Liver (tissue), 9 donors: ENCODE measurements around the gene ABHD12. TPM values are rescaled to one million over a fixed set of nuclear protein-coding genes. Genes with fewer than 3 reads are reported as not detected.

Source experiments
- DNase-seq: peaks from one replicate; pipeline ENCODE4 v3.0.0-alpha.2; 2017; ENCODE audit warnings: low spot score
- H3K27ac ChIP-seq, 2 donors: one replicate each; pipeline ENCODE4 v1.7.0; 2013; ENCODE audit warnings: inconsistent platforms in 2 of 2, low read length in 2 of 2, control low read depth in 1 of 2, low read depth in 1 of 2, mild to moderate bottlenecking in 1 of 2
- H3K27me3 ChIP-seq, 4 donors: one replicate each; pipeline versions ENCODE4 v1.6.1 to v1.7.0; 2013; ENCODE audit warnings: low read length in 3 of 4, inconsistent platforms in 1 of 4, mild to moderate bottlenecking in 1 of 4, moderate library complexity in 1 of 4; ENCODE audit not compliant: control insufficient read depth in 4 of 4, insufficient read depth in 4 of 4
- H3K36me3 ChIP-seq, 4 donors: one replicate each; pipeline versions ENCODE4 v1.6.1 to v1.7.0; 2013; ENCODE audit warnings: low read length in 3 of 4, mild to moderate bottlenecking in 3 of 4, low read depth in 1 of 4, moderate library complexity in 1 of 4; ENCODE audit not compliant: control insufficient read depth in 4 of 4, insufficient read depth in 3 of 4
- H3K4me1 ChIP-seq, 4 donors: one replicate each; pipeline versions ENCODE4 v1.6.1 to v1.7.0; 2013; ENCODE audit warnings: low read length in 3 of 4, mild to moderate bottlenecking in 3 of 4, moderate library complexity in 1 of 4; ENCODE audit not compliant: control insufficient read depth in 4 of 4, insufficient read depth in 4 of 4
- H3K4me3 ChIP-seq, 3 donors: one replicate each; pipeline versions ENCODE4 v1.6.1 to v1.7.0; 2013; ENCODE audit warnings: low read length in 3 of 3, control low read depth in 1 of 3, low read depth in 1 of 3, mild to moderate bottlenecking in 1 of 3
- H3K9ac ChIP-seq, 2 donors: one replicate each; pipeline ENCODE4 v1.7.0; 2013; ENCODE audit warnings: low read length in 2 of 2, mild to moderate bottlenecking in 2 of 2, moderate library complexity in 2 of 2, control low read depth in 1 of 2, low read depth in 1 of 2
- H3K9me3 ChIP-seq, 4 donors: one replicate each; pipeline versions ENCODE4 v1.6.1 to v1.7.0; 2013; ENCODE audit warnings: low read length in 3 of 4; ENCODE audit not compliant: control insufficient read depth in 4 of 4
- EGR1 ChIP-seq, 2 donors: IDR thresholded peaks; 2 replicates each; pipeline ENCODE4 v1.6.1; 2016 to 2018; ENCODE audit warnings: antibody characterized with exemption in 2 of 2, low read depth in 2 of 2
- FOXA1 ChIP-seq: IDR thresholded peaks from 2 replicates; pipeline ENCODE4 v1.6.1; 2016; ENCODE audit warnings: antibody characterized with exemption
- FOXA2 ChIP-seq: IDR thresholded peaks from 2 replicates; pipeline ENCODE4 v1.6.1; 2016; ENCODE audit warnings: antibody characterized with exemption
- HNF4A ChIP-seq, 2 donors: conservative IDR thresholded peaks; 2 replicates each; pipeline ENCODE4 v1.6.1; 2016; ENCODE audit warnings: antibody characterized with exemption in 2 of 2, mild to moderate bottlenecking in 2 of 2
- NR2F2 ChIP-seq: IDR thresholded peaks from 2 replicates; pipeline ENCODE4 v1.6.1; 2016; ENCODE audit warnings: antibody characterized with exemption
- RXRA ChIP-seq, 2 donors: IDR thresholded peaks; 2 replicates each; pipeline ENCODE4 v1.6.1; 2017 to 2018; ENCODE audit warnings: antibody characterized with exemption in 2 of 2, mild to moderate bottlenecking in 1 of 2
- TAF1 ChIP-seq: conservative IDR thresholded peaks from 2 replicates; pipeline ENCODE4 v1.6.1; 2016; ENCODE audit warnings: antibody characterized with exemption, mild to moderate bottlenecking
- YY1 ChIP-seq: IDR thresholded peaks from 2 replicates; pipeline ENCODE4 v1.6.1; 2016; ENCODE audit warnings: antibody characterized with exemption, mild to moderate bottlenecking
- WGBS: extraction: QIAGEN DNeasy Blood & Tissue Kit; methylation state at CpG from one replicate; pipeline ENCODE4 v1.1.7; 2013; 5-methylcytosine and 5-hydroxymethylcytosine counted together
- polyA plus RNA-seq, 2 donors: library from polyadenylated mRNA; stranded (reverse) in 1 of 2; unstranded in 1 of 2; fragments of 200-250 nt in 1 of 2; fragments of >200 nt in 1 of 2; fragmentation: Nextera tagmentation in 1 of 2; extraction: Ambion mirVana in 1 of 2; gene quantifications; one replicate each; pipeline versions ENCODE4 v1.2.1 to v1.2.3, GENCODE V29; 2013 to 2015
- total RNA-seq, 2 donors: library from RNA; depleted of rRNA; stranded (reverse); fragments of >200 nt; gene quantifications; one replicate each; pipeline ENCODE4 v1.2.3, GENCODE V29; 2014
- TF ChIP-seq, protein P1 (sequence below): fragments of 150-350 bp; IDR thresholded peaks from 2 replicates; pipeline ENCODE4 v1.5.1; 2017; ENCODE audit warnings: improper control_type of control experiment, low read depth, low read length; ENCODE audit not compliant: missing input control
- TF ChIP-seq, protein P2 (sequence below): IDR thresholded peaks from 2 replicates; pipeline ENCODE4 v1.6.1; 2016; ENCODE audit warnings: antibody characterized with exemption
- TF ChIP-seq, protein P3 (sequence below): IDR thresholded peaks from 2 replicates; pipeline ENCODE4 v1.6.1; 2016; ENCODE audit warnings: antibody characterized with exemption
- donor health status: healthy.
- donor health status: healthy.
- donor health status: healthy.
- donor health status: healthy.
- donor health status: healthy.

Gene ABHD12
- total and polyA plus RNA-seq, 4 donors: 11.1 to 15.4 (median 12.9) TPM

DNA sequence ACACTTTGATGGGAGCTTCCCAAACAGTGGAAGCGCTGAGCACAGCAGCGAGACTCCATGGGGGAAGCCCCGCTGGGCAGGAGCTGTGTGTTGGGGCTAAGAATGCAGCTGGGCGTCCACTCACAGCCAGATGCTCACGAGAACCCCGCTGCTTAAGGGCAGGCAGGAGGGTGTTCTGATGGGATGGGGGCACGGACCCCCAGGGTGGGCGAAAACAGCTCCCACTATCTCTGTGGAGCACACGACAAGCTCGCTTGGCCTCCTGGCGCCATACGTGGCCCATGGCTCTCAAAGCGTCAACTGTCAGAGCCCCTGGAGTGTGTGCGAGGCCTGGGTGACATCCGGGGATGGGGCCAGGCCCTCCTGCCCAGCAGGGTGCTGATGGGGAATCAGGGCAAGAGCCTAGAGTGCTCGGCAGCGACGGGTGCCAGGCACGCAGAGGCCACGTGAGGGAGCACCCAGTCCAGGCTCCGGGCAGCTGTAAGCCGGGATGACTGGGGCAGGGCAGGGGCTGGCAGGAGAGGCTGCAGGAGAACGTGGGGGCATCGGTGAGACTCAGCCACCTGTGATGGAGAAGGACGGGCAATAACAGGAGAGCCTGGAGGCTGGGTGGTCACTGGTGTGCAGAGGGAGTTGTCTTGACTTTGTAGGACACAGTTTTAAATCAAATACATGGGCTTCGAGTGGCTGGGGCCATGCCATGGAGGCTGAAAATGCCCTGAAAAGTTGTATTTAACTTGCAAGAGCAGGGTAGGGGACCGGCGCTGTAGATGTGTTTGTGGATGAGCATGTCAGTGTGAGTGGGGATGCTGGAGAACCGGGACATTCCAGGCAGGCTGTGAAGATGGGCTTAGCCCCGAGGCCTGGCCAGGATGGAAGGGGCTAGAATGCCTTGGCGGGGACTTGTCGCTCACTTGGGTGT, 115.5 kb downstream of the ABHD12 start:
- H3K4me1 ChIP-seq: peaks cover 0 to 5% (median 2%) of the 10 kb centered on the region in 4 donors
- peaks cover 0 to 26% (median 5%) of the 10 kb centered on the region in 4 donors for H3K36me3 ChIP-seq
- TF ChIP-seq EGR1 (IDR thresholded peaks at IDR 0.05; ENCODE audit: low read depth in 2 of 2): no peak
- no peak for TF ChIP-seq FOXA2
- TF ChIP-seq YY1: no peak
- no peak for TF ChIP-seq HNF4A (conservative IDR thresholded peaks at IDR 0.05)
- no peak for DNase-seq
- no peaks in the 10 kb centered on the region for H3K27me3 ChIP-seq
- WGBS: 96% methylated on average over 32 of the region's 32 CpGs
- no peak overlapping the region for H3K27ac ChIP-seq
- H3K9me3 ChIP-seq: no peaks in the 10 kb centered on the region
- no peak overlapping the region for H3K4me3 ChIP-seq
- H3K9ac ChIP-seq: no peak overlapping the region

DNA sequence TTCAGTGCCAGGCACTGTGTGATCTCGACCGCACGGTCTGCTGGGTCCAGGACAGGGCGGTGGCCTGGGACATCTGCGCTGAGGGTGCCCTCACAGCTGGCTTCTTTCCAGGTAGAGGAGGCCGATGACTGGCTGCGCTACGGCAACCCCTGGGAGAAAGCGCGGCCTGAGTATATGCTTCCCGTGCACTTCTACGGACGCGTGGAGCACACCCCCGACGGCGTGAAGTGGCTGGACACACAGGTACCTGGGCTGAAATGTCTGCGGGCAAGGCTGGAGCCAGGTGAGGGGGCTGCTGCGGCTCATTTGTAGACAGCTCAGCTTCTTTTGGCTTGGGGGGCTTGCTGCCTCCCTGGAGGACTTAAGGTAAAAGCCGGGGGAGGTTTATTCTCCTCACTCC, 116.2 kb downstream of the ABHD12 start:
- H3K4me3 ChIP-seq: no peak overlapping the region
- peaks cover 0 to 29% (median 5%) of the 10 kb centered on the region in 4 donors for H3K36me3 ChIP-seq
- TF ChIP-seq FOXA2 (no peak), HNF4A (conservative IDR thresholded peaks at IDR 0.05) (no peak), NR2F2 (no peak), TAF1 (no peak), RXRA (IDR thresholded peaks at IDR 0.05) (no peak), FOXA1 (no peak)
- TF ChIP-seq, protein P1, sequence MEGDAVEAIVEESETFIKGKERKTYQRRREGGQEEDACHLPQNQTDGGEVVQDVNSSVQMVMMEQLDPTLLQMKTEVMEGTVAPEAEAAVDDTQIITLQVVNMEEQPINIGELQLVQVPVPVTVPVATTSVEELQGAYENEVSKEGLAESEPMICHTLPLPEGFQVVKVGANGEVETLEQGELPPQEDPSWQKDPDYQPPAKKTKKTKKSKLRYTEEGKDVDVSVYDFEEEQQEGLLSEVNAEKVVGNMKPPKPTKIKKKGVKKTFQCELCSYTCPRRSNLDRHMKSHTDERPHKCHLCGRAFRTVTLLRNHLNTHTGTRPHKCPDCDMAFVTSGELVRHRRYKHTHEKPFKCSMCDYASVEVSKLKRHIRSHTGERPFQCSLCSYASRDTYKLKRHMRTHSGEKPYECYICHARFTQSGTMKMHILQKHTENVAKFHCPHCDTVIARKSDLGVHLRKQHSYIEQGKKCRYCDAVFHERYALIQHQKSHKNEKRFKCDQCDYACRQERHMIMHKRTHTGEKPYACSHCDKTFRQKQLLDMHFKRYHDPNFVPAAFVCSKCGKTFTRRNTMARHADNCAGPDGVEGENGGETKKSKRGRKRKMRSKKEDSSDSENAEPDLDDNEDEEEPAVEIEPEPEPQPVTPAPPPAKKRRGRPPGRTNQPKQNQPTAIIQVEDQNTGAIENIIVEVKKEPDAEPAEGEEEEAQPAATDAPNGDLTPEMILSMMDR: no peak
- TF ChIP-seq, protein P2, sequence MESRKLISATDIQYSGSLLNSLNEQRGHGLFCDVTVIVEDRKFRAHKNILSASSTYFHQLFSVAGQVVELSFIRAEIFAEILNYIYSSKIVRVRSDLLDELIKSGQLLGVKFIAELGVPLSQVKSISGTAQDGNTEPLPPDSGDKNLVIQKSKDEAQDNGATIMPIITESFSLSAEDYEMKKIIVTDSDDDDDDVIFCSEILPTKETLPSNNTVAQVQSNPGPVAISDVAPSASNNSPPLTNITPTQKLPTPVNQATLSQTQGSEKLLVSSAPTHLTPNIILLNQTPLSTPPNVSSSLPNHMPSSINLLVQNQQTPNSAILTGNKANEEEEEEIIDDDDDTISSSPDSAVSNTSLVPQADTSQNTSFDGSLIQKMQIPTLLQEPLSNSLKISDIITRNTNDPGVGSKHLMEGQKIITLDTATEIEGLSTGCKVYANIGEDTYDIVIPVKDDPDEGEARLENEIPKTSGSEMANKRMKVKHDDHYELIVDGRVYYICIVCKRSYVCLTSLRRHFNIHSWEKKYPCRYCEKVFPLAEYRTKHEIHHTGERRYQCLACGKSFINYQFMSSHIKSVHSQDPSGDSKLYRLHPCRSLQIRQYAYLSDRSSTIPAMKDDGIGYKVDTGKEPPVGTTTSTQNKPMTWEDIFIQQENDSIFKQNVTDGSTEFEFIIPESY: no peak
- TF ChIP-seq, protein P3, sequence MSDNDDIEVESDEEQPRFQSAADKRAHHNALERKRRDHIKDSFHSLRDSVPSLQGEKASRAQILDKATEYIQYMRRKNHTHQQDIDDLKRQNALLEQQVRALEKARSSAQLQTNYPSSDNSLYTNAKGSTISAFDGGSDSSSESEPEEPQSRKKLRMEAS: no peak
- H3K4me1 ChIP-seq: no peaks in the 10 kb centered on the region
- no peaks in the 10 kb centered on the region for H3K9me3 ChIP-seq
- no peak for DNase-seq
- no peak overlapping the region for H3K27ac ChIP-seq
- no peaks in the 10 kb centered on the region for H3K27me3 ChIP-seq
- no peak overlapping the region for H3K9ac ChIP-seq
- WGBS: 96% methylated on average over 20 of the region's 20 CpGs
